Measurements from ENCODE around the gene SLC25A10.

Gene SLC25A10, protein sequence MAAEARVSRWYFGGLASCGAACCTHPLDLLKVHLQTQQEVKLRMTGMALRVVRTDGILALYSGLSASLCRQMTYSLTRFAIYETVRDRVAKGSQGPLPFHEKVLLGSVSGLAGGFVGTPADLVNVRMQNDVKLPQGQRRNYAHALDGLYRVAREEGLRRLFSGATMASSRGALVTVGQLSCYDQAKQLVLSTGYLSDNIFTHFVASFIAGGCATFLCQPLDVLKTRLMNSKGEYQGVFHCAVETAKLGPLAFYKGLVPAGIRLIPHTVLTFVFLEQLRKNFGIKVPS

DNA sequence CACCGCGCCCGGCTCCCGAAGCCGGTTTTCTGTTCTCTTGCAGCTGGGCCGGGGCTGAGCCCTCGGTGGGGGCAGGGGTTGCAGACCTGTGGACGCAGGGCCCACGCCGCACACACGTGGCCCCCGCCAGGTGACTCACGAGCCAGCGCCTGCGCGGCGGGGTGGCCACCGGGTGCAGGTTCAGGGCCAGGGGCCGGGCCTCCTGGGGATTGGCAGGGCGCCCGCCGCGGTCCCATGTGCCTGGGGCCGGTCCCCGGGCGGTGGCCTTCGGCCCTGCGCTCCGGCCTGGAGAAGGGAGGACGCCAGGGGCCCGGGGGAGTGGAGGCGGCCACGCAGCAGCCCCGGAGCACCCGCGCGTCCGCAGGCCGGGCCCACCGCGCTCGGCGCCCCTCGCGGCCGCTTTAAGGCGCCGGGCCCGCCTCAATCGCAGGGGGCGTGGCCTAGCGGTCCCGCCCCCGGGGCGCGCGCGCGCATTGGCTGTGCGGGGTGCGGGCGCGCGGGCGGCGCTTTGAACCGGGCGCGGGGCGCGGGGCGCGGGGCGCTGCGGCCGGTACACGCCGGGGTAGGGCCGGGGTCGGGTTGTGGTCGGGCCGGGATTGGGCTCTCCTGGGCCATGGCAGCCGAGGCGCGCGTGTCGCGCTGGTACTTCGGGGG is at the start of gene SLC25A10:
Gene SLC25A10 (plus strand): TSS at position 471 of the 654 bp plus-strand sequence. CDS start 143 bp downstream, at position 614.
- peak; percentile 86 for DNase-seq

DNA sequence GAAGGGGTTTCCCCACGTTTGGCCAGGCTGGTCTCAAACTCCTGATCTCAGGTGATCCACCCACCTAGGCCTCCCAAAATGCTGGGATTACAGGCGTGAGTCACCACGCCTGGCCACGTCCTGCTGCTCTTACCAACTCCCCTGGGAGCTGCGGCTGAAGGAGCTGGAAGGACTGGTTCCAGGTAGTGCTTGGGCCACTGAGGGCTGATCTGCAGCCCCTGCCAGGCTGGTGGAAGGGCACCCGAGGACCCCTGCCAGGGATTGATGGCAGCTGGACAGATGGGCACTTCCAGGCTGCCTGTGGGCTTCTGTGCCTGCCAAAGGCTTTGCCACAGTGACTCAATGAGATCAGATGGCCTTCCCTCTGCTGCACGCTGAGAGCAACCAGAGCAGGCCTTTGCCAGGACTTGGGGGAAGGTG is 48.0 kb upstream of the SLC25A10 start:
- no peak for DNase-seq

DNA sequence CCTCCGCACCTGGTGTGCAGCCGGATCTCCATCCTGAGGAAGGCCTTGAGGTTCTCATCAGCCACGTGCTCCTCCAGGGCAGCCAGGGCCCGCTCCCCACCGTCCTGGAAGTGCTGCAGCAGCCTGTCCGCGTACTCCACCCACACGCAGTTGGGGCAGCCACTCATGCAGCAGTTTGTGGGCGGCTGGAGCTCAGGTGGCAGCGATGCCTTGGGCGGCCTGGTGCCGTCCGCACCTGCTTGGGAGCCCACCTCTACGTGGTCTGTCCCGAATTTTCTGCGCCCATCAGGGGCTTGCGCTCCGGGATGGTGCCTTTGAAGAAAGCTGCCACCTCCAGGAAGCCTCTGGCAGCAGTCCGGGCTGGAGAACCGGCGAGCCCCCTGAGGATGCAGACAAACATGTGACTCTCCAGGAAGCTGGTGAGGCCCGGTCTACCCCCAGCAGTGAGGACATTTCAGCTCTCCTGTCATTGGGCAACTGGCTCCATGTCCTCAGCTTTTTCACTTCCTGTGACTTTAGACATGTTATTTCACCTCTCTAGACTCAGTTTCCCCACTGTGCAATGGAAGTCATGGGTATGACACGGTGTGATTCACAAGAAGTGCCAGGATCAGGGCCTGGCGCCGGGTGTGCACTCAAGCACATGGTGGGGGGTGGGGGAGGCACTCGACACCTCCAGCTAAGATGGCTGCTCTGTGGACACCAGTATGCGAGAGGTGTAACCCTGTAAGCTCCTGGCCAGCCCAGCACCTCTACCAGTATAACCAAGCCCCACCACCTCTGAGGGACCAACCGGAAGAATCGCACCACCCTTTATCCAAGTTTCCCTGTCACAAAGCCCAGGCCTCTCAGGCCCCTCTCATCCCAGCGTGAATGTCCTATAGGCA is 46.6 kb upstream of the SLC25A10 start:
- DNase-seq = peak; percentile 47

DNA sequence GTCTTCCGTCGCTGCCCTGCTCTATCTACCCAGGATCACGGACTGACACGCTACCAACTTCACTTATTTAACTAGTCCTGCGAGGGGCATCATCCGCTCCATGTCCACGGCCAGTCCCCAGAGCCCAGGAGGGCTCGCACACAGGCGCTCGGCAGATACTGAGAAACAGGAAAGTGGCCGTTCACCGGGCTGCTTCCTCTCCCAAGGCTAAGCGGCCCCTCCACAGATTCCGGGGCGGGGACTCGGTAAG is 46.1 kb upstream of the SLC25A10 start:
- DNase-seq = no peak

DNA sequence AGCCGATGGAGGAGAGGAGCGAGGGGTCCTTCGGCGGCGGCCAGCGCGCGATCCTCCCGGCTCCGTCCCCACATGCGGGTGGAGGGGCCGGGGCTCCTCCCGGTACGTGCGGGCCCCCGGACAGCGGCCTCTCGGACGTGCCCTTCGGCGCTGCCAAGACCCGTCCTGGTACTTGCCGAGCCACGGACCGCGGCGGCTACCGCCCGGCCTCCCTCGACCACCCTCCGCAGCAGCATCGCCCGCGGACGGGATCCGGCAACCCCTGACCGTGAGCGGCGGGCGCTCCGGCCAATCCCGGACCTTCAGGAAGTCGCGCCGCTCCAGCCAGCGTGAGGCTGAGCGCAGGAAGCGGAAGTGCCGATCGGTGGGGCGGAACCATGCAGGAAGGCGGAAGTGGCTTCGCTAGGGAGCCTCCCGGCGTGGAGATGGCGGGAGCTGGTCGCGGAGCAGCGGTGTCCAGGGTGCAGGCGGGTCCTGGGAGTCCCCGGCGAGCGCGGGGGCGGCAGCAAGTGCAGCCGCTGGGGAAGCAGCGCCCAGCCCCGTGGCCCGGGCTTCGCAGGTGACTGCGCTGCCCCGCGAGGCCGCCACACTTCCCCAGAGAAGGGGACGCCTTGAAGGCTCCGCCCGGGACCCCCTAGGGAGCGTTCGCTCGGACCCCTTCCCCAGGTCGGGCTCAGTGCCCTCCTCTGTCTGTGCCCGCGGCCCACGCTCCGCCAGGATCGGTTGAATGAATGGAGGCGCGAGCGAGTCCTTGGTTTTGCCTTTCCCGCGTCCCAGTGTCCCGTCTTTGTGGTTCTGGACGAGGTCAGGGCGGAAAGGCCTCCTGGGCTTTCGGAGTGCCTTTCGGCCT is 45.5 kb upstream of the SLC25A10 start, which contains the start of the genes CCDC137 and OXLD1:
Gene CCDC137 (plus strand): TSS at position 396 of the 850 bp plus-strand sequence. CDS start 30 bp downstream, at position 426.
Gene OXLD1 (minus strand): TSS at position 264 of the 850 bp plus-strand sequence. CDS start 28 bp downstream, at position 236.
- DNase-seq = peak; percentile 89

DNA sequence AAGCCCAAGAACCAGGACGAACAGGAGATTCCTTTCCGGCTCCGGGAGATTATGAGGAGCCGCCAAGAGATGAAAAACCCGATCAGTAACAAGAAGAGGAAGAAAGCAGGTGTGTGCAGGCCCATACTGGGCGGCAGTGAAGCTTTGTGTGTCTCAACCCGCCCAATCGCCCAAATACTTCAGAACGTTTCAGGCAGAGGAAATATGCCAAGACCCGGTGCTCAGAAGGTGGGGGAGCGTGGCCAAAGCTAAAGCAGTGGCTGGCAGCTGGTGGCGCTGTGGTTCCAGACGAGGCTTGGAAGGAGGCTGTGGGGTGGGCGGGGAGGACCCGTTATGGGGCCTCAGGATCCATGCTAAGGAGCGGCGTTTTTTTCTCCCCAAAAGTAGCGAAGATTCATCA is 44.3 kb upstream of the SLC25A10 start:
- DNase-seq = no peak

DNA sequence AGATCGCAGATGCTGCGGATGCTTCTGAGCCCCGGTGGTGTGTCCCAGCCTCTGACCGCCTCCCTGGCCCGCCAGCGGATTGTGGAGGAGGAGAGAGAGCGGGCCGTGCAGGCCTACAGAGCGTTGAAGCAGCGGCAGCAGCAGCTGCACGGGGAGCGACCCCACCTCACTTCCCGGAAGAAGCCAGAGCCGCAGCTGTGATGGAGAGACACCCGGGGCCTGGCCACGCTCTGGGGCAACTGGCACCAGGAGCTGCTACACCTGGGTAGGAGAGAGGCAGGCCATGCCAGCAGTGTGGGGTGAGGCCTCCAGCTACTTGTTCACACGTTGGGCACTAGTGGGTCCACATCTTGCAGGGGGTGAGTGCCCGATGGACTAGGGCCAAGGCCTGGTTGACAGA is 39.6 kb upstream of the SLC25A10 start:
- DNase-seq = no peak

DNA sequence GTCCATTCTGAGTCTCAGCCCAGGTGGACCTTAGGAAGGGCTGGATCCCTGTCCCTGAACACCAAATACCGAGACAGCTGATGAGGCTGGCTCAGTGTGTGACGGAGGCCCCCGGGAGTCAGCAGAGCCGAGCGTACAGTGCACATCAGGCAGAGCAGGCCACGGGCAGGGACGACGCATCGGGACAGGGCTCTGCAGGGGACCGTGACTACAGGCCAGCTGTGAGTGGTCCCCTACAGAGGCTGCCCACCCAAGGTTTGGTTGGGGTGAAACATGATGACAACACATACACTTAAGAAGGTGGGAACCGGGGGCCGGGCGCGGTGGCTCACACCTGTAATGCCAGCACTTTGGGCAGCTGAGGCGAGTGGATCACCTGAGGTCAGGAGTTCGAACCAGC is 39.1 kb upstream of the SLC25A10 start:
- DNase-seq = no peak

DNA sequence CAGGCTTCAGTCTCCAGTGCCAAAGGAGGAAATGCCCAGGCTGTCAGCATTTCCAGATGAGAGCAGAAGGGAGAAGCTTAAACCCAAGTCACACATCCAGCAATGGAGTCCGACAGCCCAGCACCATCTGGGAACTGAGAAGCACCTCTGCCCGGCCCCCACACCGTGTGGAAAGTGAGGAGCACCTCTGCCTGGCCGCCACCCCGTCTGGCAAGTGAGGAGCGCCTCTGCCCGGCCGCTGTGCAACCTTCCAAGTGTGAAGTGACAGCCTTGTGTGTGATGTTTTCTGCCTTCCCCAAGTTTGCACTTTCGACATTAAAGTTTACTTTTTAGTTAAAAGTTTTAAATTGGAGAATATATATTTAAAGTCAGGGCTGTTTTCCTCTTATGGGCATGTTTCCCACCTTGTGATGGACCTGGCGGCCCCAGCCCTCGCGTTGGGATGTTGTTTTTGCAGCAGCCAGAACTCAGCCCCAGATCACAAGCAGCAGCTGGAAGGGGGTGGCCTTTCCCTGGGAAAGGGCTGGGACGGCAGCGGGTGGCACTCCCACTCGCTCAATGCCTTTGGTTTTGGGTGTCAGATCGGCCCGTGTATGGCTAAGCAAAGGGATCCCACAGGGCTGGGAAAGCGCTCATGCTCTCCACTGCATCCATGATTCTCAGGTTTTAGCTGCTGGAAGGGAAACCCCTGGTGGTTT is 38.4 kb upstream of the SLC25A10 start:
- DNase-seq = no peak

DNA sequence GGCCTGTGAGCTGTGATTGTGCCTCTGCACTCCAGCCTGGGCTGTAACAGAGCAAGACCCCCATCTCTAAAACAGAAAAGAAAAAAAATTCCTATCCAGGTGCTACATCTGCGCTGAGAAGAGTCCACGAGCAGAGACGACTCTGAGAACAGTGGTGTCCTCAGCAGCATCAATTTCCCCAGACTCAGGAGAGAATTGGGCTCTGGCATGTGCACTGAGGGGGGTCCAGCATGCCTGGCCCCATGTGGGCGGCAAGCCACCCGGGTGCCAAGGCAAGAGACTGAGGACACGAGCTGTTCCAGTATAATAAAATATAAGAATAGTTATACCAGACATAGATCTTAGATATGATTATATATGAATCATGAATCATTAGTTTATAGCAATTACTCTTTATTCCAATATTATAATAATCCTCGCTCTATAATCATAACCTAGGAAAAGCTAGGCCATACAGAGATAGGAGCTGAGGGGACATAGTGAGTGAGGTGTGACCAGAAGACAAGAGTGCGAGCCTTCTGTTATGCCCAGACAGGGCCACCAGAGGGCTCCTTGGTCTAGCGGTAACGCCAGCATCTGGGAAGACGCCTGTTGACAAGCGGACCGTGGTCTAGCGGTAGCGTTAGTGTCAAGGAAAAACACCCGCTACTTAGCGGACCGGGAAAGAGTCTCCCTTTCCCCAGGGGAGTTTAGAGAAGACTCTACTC is 36.4 kb upstream of the SLC25A10 start:
- DNase-seq = peak; percentile 46

DNA sequence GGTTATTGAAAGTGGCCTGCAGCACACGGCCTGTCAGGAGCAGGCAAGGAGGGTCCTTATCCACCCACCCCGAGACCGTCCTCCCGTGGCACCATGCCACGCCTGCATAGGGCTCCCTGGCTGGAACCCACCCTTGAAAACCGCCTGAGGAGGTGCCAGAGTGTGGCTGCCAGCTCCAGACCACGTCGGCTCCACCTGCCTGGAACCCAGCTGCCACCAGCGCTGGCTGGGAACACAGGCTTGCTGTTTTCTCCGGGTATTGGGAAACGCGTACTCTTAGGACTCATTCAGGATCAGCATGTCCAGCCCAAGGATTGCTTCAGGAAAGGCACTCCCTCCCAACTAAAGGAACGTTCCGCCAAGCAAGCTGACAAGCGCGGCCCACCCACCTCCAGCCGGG is 35.2 kb upstream of the SLC25A10 start:
- no peak for DNase-seq

DNA sequence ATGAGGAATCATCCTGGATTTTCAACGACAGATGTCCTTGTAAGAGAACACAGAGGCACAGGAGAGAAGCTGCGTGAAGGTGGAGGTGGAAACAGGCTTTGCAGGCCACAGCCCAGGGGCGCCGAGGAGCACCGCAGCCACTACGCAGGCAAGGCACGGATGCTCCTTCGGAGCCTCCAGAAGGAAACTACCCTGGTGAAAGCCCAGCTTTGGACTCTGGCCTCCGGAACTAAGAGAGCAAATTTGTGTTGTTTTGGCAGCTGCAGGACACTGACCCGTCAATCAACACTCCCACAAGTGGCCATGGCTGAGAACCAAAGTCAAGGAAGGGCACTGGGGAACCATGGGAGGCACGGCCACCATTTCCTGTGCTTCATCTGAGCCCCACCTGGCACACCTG is 31.9 kb upstream of the SLC25A10 start:
- DNase-seq = no peak

DNA sequence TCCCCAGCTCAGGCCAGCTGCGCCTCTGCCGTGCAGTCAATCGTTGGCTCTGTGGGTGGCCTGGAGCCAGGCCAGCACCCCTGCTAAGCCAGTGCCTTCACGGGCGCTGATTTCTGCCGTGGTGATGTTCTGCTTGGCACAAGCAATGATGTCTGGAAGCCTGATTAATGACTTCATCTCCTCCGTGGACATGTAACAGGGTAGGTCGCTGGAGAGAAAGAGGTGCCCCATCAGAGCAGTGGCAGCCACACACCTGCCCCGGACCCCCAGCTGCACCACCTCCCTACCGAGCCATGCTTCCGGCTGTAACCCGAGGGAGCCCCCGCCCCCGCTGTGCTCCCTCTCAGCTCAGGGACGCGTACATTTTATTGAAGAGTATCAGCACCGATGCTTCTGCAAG is 30.4 kb upstream of the SLC25A10 start:
- DNase-seq = no peak

DNA sequence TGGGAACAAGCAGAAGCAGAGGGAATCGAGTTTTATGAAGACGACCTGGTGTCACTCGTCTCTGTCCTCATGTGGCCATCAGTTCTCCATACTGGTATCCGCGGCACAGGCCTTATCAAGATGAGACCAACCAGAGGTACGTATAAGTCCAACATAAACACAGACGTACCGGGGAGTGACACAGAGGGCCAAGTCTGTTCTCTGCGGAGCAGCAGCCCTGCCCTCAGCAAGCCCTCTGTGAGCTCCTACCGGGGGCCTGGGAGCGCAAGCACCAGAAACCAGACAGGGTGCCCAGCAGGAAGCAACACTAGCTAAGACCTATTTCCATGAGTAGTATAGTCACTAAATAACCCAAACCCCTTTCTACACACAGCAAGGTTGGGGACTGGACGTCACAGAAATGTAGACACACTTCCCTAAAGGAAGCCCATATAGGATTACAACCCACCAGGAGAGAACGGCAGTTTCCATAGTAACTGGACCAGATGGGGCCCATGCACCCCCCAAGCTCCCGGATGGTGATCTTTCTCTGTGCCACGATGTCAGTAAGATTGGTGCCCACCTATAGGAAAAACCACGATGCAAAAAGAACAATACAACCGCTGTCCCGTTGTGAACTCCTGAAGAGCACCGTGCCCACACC is 29.4 kb upstream of the SLC25A10 start:
- no peak for DNase-seq

DNA sequence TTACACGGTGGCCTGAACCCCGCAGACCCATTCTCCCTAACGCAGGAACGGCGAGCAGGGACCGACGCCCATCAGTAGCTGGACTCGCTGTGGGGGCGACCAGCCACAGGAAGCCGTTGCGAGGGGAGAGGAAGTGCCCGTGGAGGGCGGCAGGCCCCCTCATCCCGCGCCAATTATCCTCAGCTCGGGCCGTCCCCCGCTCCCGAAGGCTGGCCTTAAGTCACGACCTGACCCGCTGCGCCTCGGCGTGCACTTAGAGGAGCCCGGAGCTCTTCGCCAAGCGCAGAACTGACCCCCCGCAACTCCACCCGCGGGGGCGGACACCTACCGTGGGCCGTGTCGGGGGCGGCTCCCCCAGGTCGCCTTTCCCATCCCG is 28.9 kb upstream of the SLC25A10 start:
- DNase-seq = no peak

DNA sequence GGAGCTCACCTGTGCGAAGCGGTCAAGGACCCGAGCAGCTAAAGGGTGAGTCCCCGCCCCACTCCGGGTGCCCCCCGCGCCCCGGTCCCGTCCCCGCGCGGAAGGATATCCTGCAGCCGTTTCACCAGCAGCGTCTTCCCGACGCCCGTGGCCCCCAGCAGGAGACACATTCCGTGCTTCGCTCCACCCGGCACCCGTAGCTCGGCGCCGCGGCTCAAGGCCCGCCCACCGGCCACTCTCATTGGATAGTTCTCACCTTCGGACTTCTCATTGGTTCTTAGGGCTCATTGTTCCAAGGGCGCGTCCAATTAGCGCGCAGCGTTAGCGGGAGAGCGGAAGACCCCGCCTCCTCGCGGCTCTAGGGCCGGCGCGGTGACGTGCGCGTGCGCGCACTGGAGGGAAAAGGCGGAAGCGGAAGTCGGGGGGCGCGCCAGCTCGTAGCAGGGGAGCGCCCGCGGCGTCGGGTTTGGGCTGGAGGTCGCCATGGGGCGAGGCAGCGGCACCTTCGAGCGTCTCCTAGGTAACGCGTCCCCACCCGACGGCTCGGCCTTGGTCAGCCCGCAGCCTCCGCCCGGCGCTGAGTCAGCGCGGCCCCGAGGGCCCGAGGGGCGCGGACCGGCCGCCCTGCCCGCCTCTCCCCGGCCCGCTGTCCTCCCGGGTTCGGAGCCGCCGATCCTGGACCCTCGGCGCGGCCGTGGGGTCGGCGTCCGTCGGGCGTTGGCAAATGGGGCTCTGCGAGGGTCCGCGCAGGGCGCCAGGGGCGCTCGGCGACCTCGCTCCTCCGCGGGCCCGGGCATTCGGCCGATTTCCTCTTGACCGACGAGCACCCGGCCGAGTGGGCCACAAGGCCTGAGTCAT is 28.3 kb upstream of the SLC25A10 start, which contains the start of the genes ARL16 and HGS:
Gene ARL16 (minus strand): TSS at position 214 of the 858 bp plus-strand sequence. CDS start 44 bp downstream, at position 170.
Gene HGS (plus strand): TSS at position 428 of the 858 bp plus-strand sequence. CDS start 56 bp downstream, at position 484.
- peak; percentile 97 for DNase-seq

DNA sequence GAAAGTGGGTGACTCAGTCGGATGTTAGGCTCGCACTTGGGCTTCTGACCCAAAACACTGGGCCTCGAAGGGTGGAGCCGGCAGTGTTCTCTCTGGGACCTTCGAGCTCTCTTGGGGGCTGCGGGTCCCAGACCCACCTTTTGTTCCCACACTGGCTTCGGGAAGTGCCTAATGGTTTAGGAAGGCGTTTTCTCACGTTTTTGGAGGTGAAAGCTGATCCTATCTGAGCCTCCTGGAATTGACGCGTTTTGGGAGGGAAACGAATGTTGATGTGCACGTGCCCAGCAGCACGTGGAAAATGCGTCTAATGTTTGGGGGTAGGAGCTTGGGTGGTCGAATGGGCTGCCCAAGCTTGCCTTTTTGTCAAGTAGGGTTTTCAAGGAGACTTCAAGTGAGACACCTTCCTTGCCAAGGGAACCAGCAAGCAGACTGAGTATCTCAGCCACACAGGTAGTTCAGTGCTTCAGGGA is 27.6 kb upstream of the SLC25A10 start:
- DNase-seq = no peak

DNA sequence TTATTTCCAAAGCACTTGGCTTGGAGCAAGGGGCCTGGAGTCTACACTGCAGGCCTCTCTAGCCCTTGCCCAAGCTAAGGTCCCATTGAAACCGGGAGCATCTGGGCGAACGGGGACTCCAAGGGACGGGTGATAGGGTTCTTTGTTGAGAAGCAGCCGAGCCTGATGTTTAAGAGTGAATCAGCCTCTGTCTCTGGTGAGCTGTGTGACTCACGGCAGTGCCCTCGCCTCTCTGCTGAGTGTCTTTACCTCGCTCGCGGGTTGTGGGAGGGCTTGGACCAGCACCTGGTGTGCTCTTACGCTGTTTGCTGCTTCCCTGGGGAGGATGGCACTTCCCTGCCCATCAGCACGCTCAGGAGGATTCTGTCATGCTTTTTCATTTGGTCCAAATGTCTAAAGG is 27.0 kb upstream of the SLC25A10 start:
- DNase-seq = no peak

DNA sequence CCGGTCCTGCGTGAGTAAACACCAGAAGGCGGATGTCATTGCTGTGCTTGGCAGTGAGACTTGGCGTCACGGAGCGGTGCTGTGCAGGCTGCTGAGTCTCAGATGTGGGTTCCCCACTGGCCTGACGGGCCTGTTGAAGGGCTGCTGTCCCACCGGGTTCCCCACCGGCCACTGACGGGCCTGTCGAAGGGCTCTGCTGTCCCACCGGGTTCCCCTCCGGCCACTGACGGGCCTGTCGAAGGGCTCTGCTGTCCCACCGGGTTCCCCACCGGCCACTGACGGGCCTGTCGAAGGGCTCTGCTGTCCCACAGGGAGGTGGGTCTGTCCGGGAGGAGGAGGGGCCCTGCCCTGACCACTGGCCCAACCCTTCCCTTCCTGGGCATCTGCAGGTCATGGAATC is 25.5 kb upstream of the SLC25A10 start:
- no peak for DNase-seq

Data from activated T-cell treated with anti-CD3 and anti-CD28 coated beads, Interleukin-2, amount 50 U/mL, for 1 hour (primary cell).